VCaP (cell line): ENCODE results near the gene ATP1A4.

Experiments
- H3K27ac ChIP-seq: fragments of 450-650 bp; 2 replicates; pipeline ENCODE4 v1.5.1; 2017
- TF ChIP-seq, protein P1 (sequence below): fragments of 450-650 bp; conservative IDR thresholded peaks from 2 replicates; pipeline ENCODE4 v1.5.1; 2017; ENCODE audit warnings: mild to moderate bottlenecking, moderate library complexity

ATP1A4 gene

DNA sequence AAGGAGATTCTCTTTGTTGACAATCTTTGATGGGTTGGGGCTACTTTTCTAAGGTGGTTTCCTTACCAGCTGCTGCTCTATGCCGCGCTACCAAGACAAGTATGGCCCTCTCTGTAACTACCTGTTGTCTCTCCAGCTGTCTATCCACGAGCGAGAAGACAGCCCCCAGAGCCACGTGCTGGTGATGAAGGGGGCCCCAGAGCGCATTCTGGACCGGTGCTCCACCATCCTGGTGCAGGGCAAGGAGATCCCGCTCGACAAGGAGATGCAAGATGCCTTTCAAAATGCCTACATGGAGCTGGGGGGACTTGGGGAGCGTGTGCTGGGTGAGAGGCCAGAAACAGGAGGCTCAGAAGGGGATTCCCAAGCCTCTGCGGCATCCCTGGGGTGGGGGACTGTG, 21.4 kb upstream of the ATP1A4 start:
- H3K27ac ChIP-seq, result no peak overlapping the region
- TF ChIP-seq, protein P1, sequence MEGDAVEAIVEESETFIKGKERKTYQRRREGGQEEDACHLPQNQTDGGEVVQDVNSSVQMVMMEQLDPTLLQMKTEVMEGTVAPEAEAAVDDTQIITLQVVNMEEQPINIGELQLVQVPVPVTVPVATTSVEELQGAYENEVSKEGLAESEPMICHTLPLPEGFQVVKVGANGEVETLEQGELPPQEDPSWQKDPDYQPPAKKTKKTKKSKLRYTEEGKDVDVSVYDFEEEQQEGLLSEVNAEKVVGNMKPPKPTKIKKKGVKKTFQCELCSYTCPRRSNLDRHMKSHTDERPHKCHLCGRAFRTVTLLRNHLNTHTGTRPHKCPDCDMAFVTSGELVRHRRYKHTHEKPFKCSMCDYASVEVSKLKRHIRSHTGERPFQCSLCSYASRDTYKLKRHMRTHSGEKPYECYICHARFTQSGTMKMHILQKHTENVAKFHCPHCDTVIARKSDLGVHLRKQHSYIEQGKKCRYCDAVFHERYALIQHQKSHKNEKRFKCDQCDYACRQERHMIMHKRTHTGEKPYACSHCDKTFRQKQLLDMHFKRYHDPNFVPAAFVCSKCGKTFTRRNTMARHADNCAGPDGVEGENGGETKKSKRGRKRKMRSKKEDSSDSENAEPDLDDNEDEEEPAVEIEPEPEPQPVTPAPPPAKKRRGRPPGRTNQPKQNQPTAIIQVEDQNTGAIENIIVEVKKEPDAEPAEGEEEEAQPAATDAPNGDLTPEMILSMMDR, result no peak

DNA sequence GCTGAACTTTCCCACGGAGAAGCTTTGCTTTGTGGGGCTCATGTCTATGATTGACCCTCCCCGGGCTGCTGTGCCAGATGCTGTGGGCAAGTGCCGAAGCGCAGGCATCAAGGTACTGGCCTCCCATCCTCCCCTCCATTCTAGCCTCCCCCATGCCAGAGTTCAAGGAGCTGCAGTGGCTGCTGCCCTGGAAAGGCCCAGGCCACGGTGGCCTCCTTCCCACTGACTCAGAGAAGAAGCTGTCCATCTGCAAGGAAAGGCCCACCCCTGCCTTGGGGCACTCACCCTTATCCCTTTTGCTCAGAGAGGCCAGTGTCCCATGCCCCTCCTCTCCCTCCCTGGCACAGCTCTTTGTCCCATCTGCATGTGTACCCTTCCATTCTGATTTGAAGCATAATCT, 20.9 kb upstream of the ATP1A4 start:
- TF ChIP-seq, protein P1, result no peak
- H3K27ac ChIP-seq, result no peak overlapping the region

DNA sequence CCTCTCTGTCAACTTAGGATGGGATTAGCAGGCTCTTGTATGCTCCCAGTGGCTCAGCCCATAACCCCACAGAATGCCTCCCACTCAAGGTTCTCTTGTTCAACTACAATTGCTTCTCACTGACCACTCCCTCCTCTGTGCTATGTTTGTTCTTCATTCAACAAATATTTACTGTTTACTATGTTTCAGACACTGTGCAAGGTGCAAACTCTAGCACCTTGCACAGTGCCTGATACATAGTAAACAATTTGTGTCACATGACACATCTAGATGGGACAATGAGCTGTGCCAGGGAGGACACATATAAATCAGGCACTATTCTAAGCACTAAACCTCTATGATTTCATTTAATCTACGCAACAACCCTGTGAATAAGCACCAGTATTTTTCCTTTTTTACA, 20.5 kb upstream of the ATP1A4 start:
- TF ChIP-seq, protein P1, result no peak
- no peak overlapping the region for H3K27ac ChIP-seq

DNA sequence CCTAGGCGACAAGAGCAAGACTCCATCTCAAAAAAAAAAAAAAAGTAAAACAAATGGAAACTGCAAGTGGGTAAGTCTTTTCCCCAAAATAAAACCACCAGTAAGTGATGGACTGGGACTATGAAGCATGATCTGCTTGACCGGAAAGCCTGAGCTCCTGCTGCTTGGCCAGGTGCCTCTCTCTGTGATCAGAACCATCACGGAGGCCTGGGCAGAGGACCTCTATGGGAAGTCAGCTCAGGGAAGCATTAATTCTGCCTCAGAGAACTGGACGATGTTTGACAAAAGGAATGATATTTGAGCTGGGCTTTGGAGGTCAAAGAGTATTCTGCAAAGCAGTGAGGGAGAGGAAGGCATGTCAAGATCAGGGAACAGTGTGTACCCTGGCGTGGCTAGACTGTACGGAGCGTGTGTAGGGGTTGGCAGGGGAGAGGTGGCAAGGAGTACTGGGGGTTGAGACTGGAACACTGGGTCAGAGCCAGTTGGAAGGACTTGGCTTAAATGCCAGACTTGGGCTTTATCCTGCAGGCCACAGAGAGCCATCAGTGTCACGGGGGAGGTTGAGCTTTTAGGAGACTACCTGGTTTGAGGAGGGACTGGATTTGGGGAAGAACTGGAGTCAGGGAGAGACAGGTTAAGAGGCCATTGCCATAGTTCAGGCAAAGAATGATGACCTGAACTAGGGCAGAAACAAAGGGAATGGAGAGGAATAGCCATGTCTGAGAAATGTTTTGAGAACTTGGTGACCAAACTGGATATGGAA, 19.4 kb upstream of the ATP1A4 start:
- TF ChIP-seq, protein P1, result no peak
- H3K27ac ChIP-seq, result peak overlapping the region; percentile 42

DNA sequence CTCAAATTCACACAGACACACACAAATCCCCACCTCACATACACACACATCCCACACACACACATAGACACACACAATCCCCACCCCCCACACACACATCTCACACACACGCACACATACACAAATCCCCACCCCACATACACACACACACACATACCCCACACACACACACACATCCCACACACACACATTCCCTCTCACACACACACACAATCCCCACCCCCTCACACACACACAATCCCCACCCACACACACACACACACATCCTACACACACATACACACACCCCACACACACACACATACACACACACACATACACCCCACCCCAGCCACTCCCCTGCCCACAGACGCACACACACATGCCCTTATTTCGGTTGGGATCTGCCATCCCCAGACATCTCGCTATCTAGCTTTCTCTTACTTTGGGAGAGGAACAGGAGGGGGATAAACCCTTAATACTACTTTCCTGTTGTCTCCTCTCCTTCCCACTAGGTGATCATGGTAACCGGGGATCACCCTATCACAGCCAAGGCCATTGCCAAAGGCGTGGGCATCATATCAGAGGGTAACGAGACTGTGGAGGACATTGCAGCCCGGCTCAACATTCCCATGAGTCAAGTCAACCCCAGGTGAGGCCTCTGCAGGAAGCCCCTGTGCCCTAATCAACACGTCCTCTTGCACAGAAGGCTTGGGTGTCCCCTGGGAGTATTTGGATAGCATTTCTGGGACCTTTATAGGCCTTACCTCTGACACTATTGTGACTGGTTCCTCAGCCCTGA, 17.2 kb upstream of the ATP1A4 start:
- no peak overlapping the region for H3K27ac ChIP-seq
- TF ChIP-seq, protein P1, result no peak

DNA sequence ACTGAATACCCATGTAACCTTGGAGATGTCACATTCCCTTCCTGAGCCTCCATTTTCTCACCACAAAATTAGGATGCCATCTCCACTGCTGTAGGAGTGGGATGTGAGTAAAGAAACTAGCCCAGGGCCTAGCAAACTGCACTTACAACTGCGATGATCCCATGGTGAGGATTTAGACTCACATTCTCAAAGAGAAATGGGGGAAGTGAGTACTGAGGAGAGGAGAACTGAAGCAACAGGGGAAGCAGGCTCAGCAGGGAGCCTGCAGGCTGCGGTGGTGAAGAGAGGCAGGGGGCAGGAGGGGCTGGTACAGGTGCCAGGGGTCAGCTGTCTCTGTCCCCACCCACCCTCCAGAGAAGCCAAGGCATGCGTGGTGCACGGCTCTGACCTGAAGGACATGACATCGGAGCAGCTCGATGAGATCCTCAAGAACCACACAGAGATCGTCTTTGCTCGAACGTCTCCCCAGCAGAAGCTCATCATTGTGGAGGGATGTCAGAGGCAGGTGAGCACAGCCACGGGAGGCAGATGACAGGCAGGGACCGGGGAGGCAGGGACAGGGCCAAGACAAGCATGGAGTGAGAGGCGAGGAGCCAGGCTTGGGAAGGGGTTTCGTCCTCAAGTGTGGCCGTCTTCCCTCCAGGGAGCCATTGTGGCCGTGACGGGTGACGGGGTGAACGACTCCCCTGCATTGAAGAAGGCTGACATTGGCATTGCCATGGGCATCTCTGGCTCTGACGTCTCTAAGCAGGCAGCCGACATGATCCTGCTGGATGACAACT, 16.4 kb upstream of the ATP1A4 start:
- TF ChIP-seq, protein P1, result no peak
- H3K27ac ChIP-seq, result no peak overlapping the region
